GM23248 (cell line): ENCODE measurements around the gene QRICH2. TPM values are rescaled to one million over a fixed set of nuclear protein-coding genes. Genes with fewer than 3 reads are reported as not detected.

ENCODE experiments used
- DNase-seq: peaks from one replicate; pipeline ENCODE4 v3.0.0-alpha.2; 2015
- H2AFZ ChIP-seq: fragments of 200-600 bp; sonication (generic); 2 replicates; pipeline ENCODE4 v1.6.1; 2016; ENCODE audit warnings: antibody characterized with exemption
- H3F3A ChIP-seq: fragments of 200-600 bp; sonication (generic); 2 replicates; pipeline ENCODE4 v1.6.1; 2016; ENCODE audit warnings: mild to moderate bottlenecking, antibody characterized with exemption, mixed run types; ENCODE audit not compliant: insufficient read depth
- H3K27ac ChIP-seq: fragments of 200-600 bp; sonication (generic); 2 replicates; pipeline ENCODE4 v1.5.1; 2016; ENCODE audit warnings: mild to moderate bottlenecking
- H3K27me3 ChIP-seq: fragments of 200-600 bp; sonication (generic); replicated peaks from 2 replicates; pipeline ENCODE4 v1.6.1; 2016; ENCODE audit warnings: mild to moderate bottlenecking; ENCODE audit not compliant: insufficient read depth
- H3K36me3 ChIP-seq: fragments of 200-600 bp; sonication (generic); 2 replicates; pipeline ENCODE4 v1.6.1; 2016; ENCODE audit warnings: low read depth, mild to moderate bottlenecking
- H3K4me1 ChIP-seq: fragments of 200-600 bp; sonication (generic); 2 replicates; pipeline ENCODE4 v1.6.1; 2016; ENCODE audit warnings: mild to moderate bottlenecking; ENCODE audit not compliant: insufficient read depth
- H3K4me2 ChIP-seq: fragments of 200-600 bp; sonication (generic); one replicate; pipeline ENCODE4 v1.6.1; 2016; ENCODE audit warnings: mild to moderate bottlenecking; ENCODE audit not compliant: unreplicated experiment
- H3K4me3 ChIP-seq: fragments of 200-600 bp; sonication (generic); 2 replicates; pipeline ENCODE4 v1.5.1; 2016; ENCODE audit warnings: mild to moderate bottlenecking
- H3K79me2 ChIP-seq: fragments of 200-600 bp; sonication (generic); 2 replicates; pipeline ENCODE4 v1.6.1; 2016; ENCODE audit warnings: mild to moderate bottlenecking; ENCODE audit not compliant: insufficient read depth
- H3K9ac ChIP-seq: fragments of 200-600 bp; sonication (generic); 2 replicates; pipeline ENCODE4 v1.6.1; 2016; ENCODE audit warnings: mild to moderate bottlenecking
- H3K9me2 ChIP-seq: fragments of 200-600 bp; sonication (generic); 2 replicates; pipeline ENCODE4 v1.6.1; 2016; ENCODE audit warnings: mixed run types, mild to moderate bottlenecking, moderate library complexity; ENCODE audit not compliant: insufficient read depth
- H3K9me3 ChIP-seq: fragments of 200-600 bp; sonication (generic); one replicate; pipeline ENCODE4 v1.6.1; 2017; ENCODE audit warnings: low read depth
- H4K20me1 ChIP-seq: fragments of 200-600 bp; sonication (generic); 2 replicates; pipeline ENCODE4 v1.6.0; 2016; ENCODE audit not compliant: insufficient read depth
- EZH2 ChIP-seq: fragments of 200-600 bp; sonication (generic); IDR thresholded peaks from 2 replicates; pipeline ENCODE4 v1.6.1; 2018; ENCODE audit warnings: antibody characterized with exemption, mild to moderate bottlenecking; ENCODE audit not compliant: insufficient read depth, poor library complexity, severe bottlenecking
- EZH2phosphoT487 ChIP-seq: fragments of 200-600 bp; sonication (generic); IDR thresholded peaks from 2 replicates; pipeline ENCODE4 v1.6.1; 2018; ENCODE audit warnings: antibody characterized with exemption, moderate library complexity, mild to moderate bottlenecking, low read depth; ENCODE audit not compliant: insufficient read depth
- WGBS, 2 experiments: methylation state at CpG; one replicate each; pipeline ENCODE4 v1.1.6; 2015 to 2017; ENCODE audit warnings: low lambda C conversion rate in 2 of 2, low coverage in 1 of 2; ENCODE audit errors: missing lambda C conversion rate in 2 of 2; 5-methylcytosine and 5-hydroxymethylcytosine counted together
- in situ Hi-C: fragments of 300-500 bp; cut with MboI; formaldehyde crosslinking; loops from 2 replicates; pipeline ENCODE4 v1.15.0; 2020
- polyA plus RNA-seq: library from polyadenylated mRNA; unstranded; fragments of >200 nt; fragmentation: Nextera tagmentation; extraction: Ambion mirVana; gene quantifications from 2 replicates; pipeline ENCODE4 v1.2.1, GENCODE V29; 2016
- total RNA-seq: library from RNA; depleted of rRNA; stranded (reverse); fragments of >200 nt; shearing (Covaris generic); gene quantifications from 2 replicates; pipeline ENCODE4 v1.2.3, GENCODE V29; 2014

QRICH2 gene
- total and polyA plus RNA-seq, 2 experiments from 2014 or later, result 1.3 to 4.0 TPM

DNA sequence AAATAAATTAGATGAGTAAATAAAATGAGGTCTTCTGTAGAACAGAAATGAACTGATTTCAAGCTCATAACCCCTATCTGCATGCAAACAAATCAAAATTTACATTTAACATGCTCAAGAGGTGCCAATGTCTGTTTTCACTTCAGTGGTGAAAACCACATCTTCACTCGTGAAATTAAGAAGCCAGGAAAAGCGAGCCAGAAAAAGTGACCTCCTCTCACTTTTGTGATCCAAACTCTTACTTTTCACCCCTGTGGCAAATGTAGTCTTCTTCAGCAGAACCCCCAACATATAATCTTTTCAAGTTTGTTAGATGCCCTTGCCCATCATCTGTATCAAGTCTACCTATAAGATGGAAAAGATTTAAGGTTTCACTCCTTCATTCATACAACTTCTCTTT lies 9.5 kb upstream of the QRICH2 start:
- peaks cover 6% of the 10 kb centered on the region; the same call in 1 of the 2 replicates for H3K36me3 ChIP-seq
- H3K9me3 ChIP-seq, result no peaks in the 10 kb centered on the region
- no peaks in the 10 kb centered on the region for H3K27me3 ChIP-seq
- H3K9ac ChIP-seq, result no peak overlapping the region
- no peak overlapping the region for H3K27ac ChIP-seq
- 88 to 93% methylated on average over 2 of the region's 2 CpGs for WGBS, 2 experiments
- 0 out of 2 replicates have a peak, but pooled peaks cover under 1% of the 10 kb centered on the region for H3F3A ChIP-seq
- H3K9me2 ChIP-seq, result no peaks in the 10 kb centered on the region
- H2AFZ ChIP-seq, result no peak overlapping the region
- TF ChIP-seq EZH2, result no peak
- TF ChIP-seq EZH2phosphoT487, result no peak
- H3K4me3 ChIP-seq, result no peak overlapping the region
- no peaks in the 10 kb centered on the region for H3K79me2 ChIP-seq
- no peaks in the 10 kb centered on the region for H3K4me1 ChIP-seq
- DNase-seq, result no peak
- in situ Hi-C loops, result no loop called here
- peaks cover 3% of the 10 kb centered on the region; the same call in 1 of the 2 replicates for H4K20me1 ChIP-seq
- no peak overlapping the region for H3K4me2 ChIP-seq

DNA sequence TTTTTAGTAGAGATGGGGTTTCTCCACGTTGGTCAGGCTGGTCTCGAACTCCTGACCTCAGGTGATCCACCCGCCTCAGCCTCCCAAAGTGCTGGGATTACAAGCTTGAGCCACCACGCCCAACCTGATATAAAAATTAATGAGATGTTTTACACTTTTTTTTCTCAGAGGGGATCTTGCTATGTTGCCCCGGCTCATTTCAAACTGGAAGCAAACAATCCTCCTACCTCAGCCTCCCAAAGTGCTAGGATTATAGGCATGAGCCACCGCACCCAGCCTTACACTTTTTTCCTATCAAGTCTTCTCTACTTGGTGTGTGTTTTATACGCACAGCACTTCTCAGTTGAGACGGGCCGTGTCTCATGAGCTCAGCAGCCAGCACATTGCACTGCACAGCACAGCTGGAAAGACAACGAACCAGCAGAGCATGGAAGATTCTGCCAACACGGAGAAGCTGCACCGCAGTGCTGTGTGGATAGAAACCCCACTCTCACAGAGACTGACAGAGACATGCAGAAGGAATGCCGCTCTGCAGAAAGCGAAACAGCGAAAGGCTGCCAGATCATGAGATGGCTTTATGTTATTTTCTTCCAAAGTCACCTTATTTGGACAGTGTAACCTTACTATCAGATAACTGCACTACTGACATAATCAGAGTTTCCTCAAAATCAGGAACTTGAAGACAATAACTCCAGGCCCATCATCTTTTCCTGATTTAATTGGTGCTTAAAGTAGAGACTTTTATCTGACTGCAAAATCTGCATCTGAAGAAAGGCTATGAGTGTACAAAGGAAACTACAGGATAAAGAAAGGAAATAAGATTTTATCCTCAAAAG lies 6.5 kb upstream of the QRICH2 start:
- Histone ChIP-seq H3K36me3 (peaks cover 12% of the 10 kb centered on the region; the same call in 1 of the 2 replicates), H3K4me2 (no peak overlapping the region), H3K79me2 (no peaks in the 10 kb centered on the region), H2AFZ (no peak overlapping the region), H3K4me1 (no peaks in the 10 kb centered on the region), H4K20me1 (peaks cover 3% of the 10 kb centered on the region; the same call in 1 of the 2 replicates), H3K4me3 (no peak overlapping the region), H3K27me3 (no peaks in the 10 kb centered on the region), H3F3A (peaks cover 7% of the 10 kb centered on the region; the same call in 1 of the 2 replicates), H3K9me2 (no peaks in the 10 kb centered on the region), H3K9me3 (no peaks in the 10 kb centered on the region), H3K27ac (no peak overlapping the region), H3K9ac (no peak overlapping the region)
- DNase-seq, result no peak
- 85 to 93% methylated on average over 14 to 15 of the region's 15 CpGs for WGBS, 2 experiments
- TF ChIP-seq EZH2phosphoT487, result no peak
- TF ChIP-seq EZH2, result no peak
- in situ Hi-C loops, result no loop called here

GRCh38 chr17:76312735-76313134 lies 4.7 kb upstream of the QRICH2 start:
- no peaks in the 10 kb centered on the region for H3K4me1 ChIP-seq
- peaks cover 3% of the 10 kb centered on the region; the same call in 1 of the 2 replicates for H4K20me1 ChIP-seq
- DNase-seq, result no peak
- no peaks in the 10 kb centered on the region for H3K79me2 ChIP-seq
- H3K27me3 ChIP-seq, result no peaks in the 10 kb centered on the region
- no peak overlapping the region for H3K4me3 ChIP-seq
- H3K9me2 ChIP-seq, result no peaks in the 10 kb centered on the region
- no peak overlapping the region for H3K4me2 ChIP-seq
- H3K9ac ChIP-seq, result no peak overlapping the region
- 94 to 95% methylated on average over 9 of the region's 9 CpGs for WGBS, 2 experiments
- in situ Hi-C loops, result no loop called here
- peaks cover 12% of the 10 kb centered on the region; the same call in 1 of the 2 replicates for H3K36me3 ChIP-seq
- H2AFZ ChIP-seq, result no peak overlapping the region
- H3K27ac ChIP-seq, result no peak overlapping the region
- TF ChIP-seq EZH2 (no peak), EZH2phosphoT487 (no peak)
- no peaks in the 10 kb centered on the region for H3K9me3 ChIP-seq
- H3F3A ChIP-seq, result peaks cover 7% of the 10 kb centered on the region; the same call in 1 of the 2 replicates

GRCh38 chr17:76309461-76309860 lies 1.4 kb upstream of the QRICH2 start:
- no peaks in the 10 kb centered on the region for H3K79me2 ChIP-seq
- no peaks in the 10 kb centered on the region for H3K27me3 ChIP-seq
- H3K9me2 ChIP-seq, result no peaks in the 10 kb centered on the region
- no peak for TF ChIP-seq EZH2
- TF ChIP-seq EZH2phosphoT487, result no peak
- no peak overlapping the region for H3K4me2 ChIP-seq
- no peaks in the 10 kb centered on the region for H3K4me1 ChIP-seq
- H4K20me1 ChIP-seq, result peaks cover under 1% of the 10 kb centered on the region; the same call in 1 of the 2 replicates
- H3K36me3 ChIP-seq, result peaks cover 12% of the 10 kb centered on the region; the same call in 1 of the 2 replicates
- in situ Hi-C loops, result no loop called here
- no peak for DNase-seq
- 73 to 79% methylated on average over 4 of the region's 4 CpGs for WGBS, 2 experiments
- peaks cover 7% of the 10 kb centered on the region; the same call in 1 of the 2 replicates for H3F3A ChIP-seq
- H3K9ac ChIP-seq, result no peak overlapping the region
- no peaks in the 10 kb centered on the region for H3K9me3 ChIP-seq
- no peak overlapping the region for H3K4me3 ChIP-seq
- no peak overlapping the region for H3K27ac ChIP-seq
- no peak overlapping the region for H2AFZ ChIP-seq
